GM10266 (cell line): ENCODE data around the gene KRT8.

Experiments used
- DNase-seq: peaks from one replicate; pipeline ENCODE4 v3.0.0; 2012; ENCODE audit errors: extremely low spot score
- TF ChIP-seq, protein P1 (sequence below): IDR thresholded peaks from 2 replicates; pipeline ENCODE4 v1.5.1; 2012; ENCODE audit warnings: mild to moderate bottlenecking, low read depth; ENCODE audit not compliant: control insufficient read depth, insufficient read depth; ENCODE audit errors: missing control alignments

KRT8 gene

DNA sequence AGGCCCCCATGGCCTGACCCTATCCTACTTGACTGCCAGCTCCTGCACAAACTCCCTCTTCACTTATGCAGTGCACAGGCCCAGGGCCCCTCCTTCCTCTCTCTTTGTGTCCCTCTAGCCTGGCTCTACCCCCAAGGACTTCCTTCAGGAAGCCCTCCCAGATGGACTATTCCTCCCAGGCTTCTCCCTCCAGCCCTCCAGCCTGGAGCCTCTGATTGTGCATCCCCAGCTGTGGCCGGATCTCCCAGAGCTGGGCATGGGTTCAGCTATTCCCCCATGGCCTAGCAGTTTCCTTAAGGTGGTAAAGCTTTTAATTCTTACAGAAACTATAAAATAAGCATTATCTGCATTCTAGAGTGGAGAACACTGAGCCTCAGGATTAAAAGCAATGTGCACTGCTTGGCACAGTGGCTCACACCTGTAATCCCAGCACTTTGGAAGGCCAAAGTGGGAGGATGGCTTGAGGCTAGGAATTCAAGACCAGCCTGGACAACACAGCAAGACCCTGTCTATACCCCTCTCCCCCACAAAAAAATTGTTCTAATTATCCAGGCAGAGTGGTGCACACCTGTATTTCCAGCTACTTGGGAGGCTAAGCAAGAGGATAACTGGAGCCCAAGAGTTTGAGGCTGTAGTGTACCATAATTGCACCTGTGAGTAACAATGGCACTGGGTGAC, 16.8 kb upstream of the KRT8 start:
- TF ChIP-seq, protein P1, sequence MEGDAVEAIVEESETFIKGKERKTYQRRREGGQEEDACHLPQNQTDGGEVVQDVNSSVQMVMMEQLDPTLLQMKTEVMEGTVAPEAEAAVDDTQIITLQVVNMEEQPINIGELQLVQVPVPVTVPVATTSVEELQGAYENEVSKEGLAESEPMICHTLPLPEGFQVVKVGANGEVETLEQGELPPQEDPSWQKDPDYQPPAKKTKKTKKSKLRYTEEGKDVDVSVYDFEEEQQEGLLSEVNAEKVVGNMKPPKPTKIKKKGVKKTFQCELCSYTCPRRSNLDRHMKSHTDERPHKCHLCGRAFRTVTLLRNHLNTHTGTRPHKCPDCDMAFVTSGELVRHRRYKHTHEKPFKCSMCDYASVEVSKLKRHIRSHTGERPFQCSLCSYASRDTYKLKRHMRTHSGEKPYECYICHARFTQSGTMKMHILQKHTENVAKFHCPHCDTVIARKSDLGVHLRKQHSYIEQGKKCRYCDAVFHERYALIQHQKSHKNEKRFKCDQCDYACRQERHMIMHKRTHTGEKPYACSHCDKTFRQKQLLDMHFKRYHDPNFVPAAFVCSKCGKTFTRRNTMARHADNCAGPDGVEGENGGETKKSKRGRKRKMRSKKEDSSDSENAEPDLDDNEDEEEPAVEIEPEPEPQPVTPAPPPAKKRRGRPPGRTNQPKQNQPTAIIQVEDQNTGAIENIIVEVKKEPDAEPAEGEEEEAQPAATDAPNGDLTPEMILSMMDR, result no peak
- no peak for DNase-seq

DNA sequence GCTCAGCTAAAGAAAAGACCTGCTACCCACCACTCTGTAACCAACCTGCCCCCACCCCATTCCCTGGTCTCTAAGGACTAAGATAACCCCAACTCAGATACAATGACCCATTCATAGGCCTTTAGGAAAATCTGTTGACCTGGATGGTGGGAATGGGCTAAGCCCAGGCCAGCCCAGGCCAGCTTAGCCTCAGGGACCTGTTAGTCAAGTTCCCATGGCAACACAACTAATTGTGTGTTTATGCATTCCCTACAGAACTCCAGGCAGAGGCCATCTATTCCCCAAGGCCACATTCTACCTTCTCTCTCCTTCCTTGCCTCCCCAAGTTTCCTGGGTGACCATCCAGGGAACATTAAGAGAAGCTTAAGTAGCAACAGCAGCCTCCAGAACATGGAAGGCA, 16.1 kb upstream of the KRT8 start:
- TF ChIP-seq, protein P1, result no peak
- DNase-seq, result no peak

DNA sequence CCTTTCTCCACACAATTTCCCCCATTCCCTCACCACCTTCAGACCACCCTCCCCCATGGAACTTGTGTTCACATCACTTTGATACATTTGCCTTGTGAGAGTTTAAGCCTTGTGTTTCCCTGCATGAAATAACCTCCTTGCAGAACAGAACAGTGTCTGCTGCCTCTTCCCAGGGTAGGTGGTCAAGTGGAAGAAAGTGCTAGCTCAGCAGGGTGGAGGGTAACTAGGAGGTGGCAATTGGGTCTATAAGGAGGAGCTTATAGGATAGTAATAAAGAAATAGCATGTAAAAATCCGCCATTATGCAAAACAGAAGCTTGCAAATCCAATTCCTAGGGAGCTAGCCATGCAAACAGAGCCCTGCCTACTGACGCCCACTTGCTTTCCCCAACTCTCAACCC, 13.9 kb upstream of the KRT8 start:
- TF ChIP-seq, protein P1, result no peak

DNA sequence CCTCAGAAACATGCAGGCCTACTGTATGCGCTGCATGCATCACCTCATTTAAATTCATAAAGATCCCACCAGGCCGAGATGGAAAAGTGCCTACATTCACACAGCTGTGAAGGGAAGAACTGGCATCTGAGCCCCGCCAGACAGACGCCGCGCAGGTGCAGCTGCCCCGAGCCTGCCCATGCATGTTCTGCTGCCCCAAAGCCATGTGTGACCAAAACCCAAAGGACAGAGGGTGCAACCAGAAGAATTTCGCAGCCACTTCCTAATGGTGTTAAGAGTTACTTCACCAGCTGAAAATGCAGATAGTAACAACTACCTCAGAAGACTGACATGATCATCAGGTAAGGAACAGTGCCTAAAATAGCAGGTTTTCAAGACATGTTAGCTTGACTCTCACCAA, 13.5 kb upstream of the KRT8 start:
- no peak for DNase-seq
- TF ChIP-seq, protein P1, result no peak

More for the DNA sequence above, 13.9 kb upstream of the KRT8 start:
- DNase-seq, result no peak

DNA sequence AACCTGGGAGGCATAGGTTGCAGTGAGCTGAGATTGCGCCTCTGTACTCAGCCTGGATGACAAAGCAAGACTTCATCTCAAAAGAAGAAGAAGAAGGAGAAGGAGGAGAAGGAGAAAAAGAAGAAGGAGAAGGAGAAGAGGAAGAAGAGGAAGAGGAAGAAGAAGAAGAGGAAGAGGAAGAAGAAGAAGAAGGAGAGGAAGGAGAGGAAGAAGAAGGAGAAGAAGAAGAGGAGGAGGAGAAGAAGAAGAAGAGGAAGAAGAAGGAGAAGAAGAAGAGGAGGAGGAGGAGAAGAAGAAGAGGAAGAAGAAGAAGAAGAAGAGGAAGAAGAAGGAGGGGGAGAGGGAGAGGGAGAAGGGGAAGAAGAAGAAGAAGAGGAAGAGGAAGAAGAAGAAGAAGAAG, 12.9 kb upstream of the KRT8 start:
- TF ChIP-seq, protein P1, result no peak
- no peak for DNase-seq

DNA sequence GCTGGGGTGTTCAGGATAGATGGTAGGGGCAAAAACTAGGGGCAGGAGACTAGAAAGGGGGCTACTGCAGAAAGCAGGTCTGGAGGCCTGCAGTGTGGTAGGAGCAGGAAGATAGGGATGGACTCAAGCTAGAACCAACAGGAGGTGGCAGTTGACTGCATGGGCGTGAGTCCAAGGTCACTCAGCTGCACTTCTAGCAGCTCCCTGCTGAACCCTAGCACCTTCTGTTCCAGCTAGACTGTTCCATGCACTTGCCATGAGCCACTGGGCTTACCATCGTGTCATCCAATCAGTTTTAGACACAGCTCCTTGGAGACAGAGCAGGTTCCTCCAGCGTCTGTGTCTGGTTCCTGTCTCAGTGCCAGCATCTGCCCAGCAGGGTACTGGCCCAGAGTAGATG, 11.3 kb upstream of the KRT8 start:
- TF ChIP-seq, protein P1, result no peak
- DNase-seq, result no peak

DNA sequence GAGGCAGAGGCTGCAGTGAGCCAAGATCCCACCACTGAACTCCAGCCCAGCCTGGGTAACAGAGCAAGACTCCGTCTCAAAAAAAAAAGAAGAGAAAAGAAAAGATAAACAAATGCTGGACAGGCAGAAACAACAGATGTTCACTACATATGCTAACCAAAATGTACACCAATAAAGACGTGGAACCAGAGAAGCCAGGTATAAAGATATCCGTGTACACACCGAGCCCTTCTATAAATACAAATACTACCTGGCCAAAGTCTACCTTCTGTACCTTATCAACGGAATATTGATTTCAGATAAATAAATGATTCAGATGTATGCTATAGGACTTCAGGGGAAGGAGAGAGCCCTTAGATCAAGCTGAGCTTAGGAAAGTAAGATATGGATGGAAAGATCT, 10.8 kb upstream of the KRT8 start:
- TF ChIP-seq, protein P1, result no peak
- DNase-seq, result no peak
